Kidney glomerular epithelial cell (primary cell): ENCODE measurements around the gene MYOM1.
"Not testable (repeated sequence)": the region's sequence is repeated elsewhere in the genome, so short reads cannot be mapped to it uniquely, and the experiment has no call there.

ENCODE experiments used
- DNase-seq: peaks from one replicate; lab custom pipeline; 2025; lab: John Stamatoyannopoulos, UW

Gene MYOM1

GRCh38 chr18:3056311-3056710, 163.5 kb downstream of the MYOM1 start:
- no peak for DNase-seq

- DNase-seq: peak; percentile 57
Measured at GRCh38 chr18:3055816-3056215, 164.0 kb downstream of the MYOM1 start.

- no peak for DNase-seq
Measured at GRCh38 chr18:3055186-3055728, 164.5 kb downstream of the MYOM1 start.

- peak; percentile 6 for DNase-seq
Measured at GRCh38 chr18:3054780-3055179, 165.0 kb downstream of the MYOM1 start.

- no peak for DNase-seq
Measured at GRCh38 chr18:3054214-3054613, 165.6 kb downstream of the MYOM1 start.

- DNase-seq: no peak
Measured at GRCh38 chr18:3053081-3053480, 166.7 kb downstream of the MYOM1 start.

GRCh38 chr18:3052411-3052758, 167.4 kb downstream of the MYOM1 start:
- no peak for DNase-seq

- no peak for DNase-seq
Measured at GRCh38 chr18:3051718-3052410, 167.9 kb downstream of the MYOM1 start.

GRCh38 chr18:3049897-3050454, 169.8 kb downstream of the MYOM1 start:
- not testable (repeated sequence) for DNase-seq

- no peak for DNase-seq
Measured at GRCh38 chr18:3048820-3049349, 170.9 kb downstream of the MYOM1 start.

- no peak for DNase-seq
Measured at GRCh38 chr18:3048121-3048520, 171.6 kb downstream of the MYOM1 start.

- DNase-seq: no peak
Measured at GRCh38 chr18:3046216-3046808, 173.5 kb downstream of the MYOM1 start.

- DNase-seq: no peak
Measured at GRCh38 chr18:3044931-3045698, 174.7 kb downstream of the MYOM1 start.

GRCh38 chr18:3042379-3042778, 177.4 kb downstream of the MYOM1 start:
- no peak for DNase-seq

- DNase-seq: no peak
Measured at GRCh38 chr18:3041843-3042242, 177.9 kb downstream of the MYOM1 start.

GRCh38 chr18:3040881-3041280, 178.9 kb downstream of the MYOM1 start:
- no peak for DNase-seq

- DNase-seq: no peak
Measured at GRCh38 chr18:3040173-3040572, 179.6 kb downstream of the MYOM1 start.

GRCh38 chr18:3037423-3037915, 182.3 kb downstream of the MYOM1 start:
- DNase-seq: no peak

GRCh38 chr18:3036108-3036507, 183.7 kb downstream of the MYOM1 start:
- no peak for DNase-seq

GRCh38 chr18:3035635-3036034, 184.1 kb downstream of the MYOM1 start:
- no peak for DNase-seq

- no peak for DNase-seq
Measured at GRCh38 chr18:3032721-3033120, 187.0 kb downstream of the MYOM1 start.
